Measurements from ENCODE around the gene EIF4G1.
A peak's percentile ranks its signal among the peaks of the same experiment; 100 is the strongest.

EIF4G1 gene

GRCh38 chr3:184299488-184300377, 14.7 kb upstream of the EIF4G1 start:
- WGBS: 17% methylated on average over 26 of the region's 29 CpGs
- Histone ChIP-seq H2BK120ac (ENCODE audit: low read depth, low read length) (no peak overlapping the region), H3K9ac (ENCODE audit: low read length) (peak overlapping the region; percentile 97), H3K79me1 (replicated peaks; ENCODE audit: low read length, poor library complexity, severe bottlenecking) (peaks cover 3% of the 10 kb centered on the region), H3K18ac (ENCODE audit: low read depth in 1 of 2, low read length in 2 of 2) (peak overlapping the region; percentile 73 to 82), H3K14ac (ENCODE audit: low read length in 2 of 2) (peak overlapping the region in 1 of 2 experiments; percentile 82), H3K4me3 (ENCODE audit: insufficient read depth in 1 of 2, low read depth in 1 of 2, low read length in 2 of 2) (peak overlapping the region; percentile 91 to 96), H3K4me1 (ENCODE audit: control insufficient read depth, insufficient read depth, low read depth, low read length) (peaks cover 3% of the 10 kb centered on the region), H4K8ac (ENCODE audit: low read length) (peak overlapping the region; percentile 53), H2BK12ac (ENCODE audit: low read length in 2 of 2) (peak overlapping the region in 1 of 2 experiments; percentile 15), H2AK5ac (ENCODE audit: low read length, severe bottlenecking) (peak overlapping the region; percentile 26), H3K4me2 (ENCODE audit: low read length, poor library complexity, severe bottlenecking) (peak overlapping the region; percentile 76), H4K91ac (ENCODE audit: low read length) (peak overlapping the region; percentile 76), H2BK15ac (ENCODE audit: low read depth, poor library complexity, severe bottlenecking) (peak overlapping the region; percentile 73), H3K27me3 (ENCODE audit: control insufficient read depth in 1 of 2, insufficient read depth in 1 of 2, low read length in 2 of 2) (peaks cover 0 to 2% of the 10 kb centered on the region in 2 experiments), H2BK5ac (ENCODE audit: low read depth, low read length, poor library complexity, severe bottlenecking) (peak overlapping the region; percentile 39), H3K4ac (ENCODE audit: low read depth in 1 of 2, low read length in 2 of 2) (peak overlapping the region in 1 of 2 experiments; percentile 87), H3K23ac (ENCODE audit: low read length in 2 of 2) (peak overlapping the region in 1 of 2 experiments; percentile 47), H3K27ac (ENCODE audit: low read length, poor library complexity, severe bottlenecking) (peak overlapping the region; percentile 75), H3K9me3 (ENCODE audit: control insufficient read depth, low read length) (no peaks in the 10 kb centered on the region), H2AFZ (ENCODE audit: low read depth, low read length) (peak overlapping the region; percentile 76), H3K36me3 (ENCODE audit: control insufficient read depth in 1 of 2, insufficient read depth in 2 of 2, low read depth in 1 of 2, low read length in 2 of 2) (peaks cover 32 to 46% of the 10 kb centered on the region in 2 experiments)
- peak; percentile 79 for DNase-seq

DNA sequence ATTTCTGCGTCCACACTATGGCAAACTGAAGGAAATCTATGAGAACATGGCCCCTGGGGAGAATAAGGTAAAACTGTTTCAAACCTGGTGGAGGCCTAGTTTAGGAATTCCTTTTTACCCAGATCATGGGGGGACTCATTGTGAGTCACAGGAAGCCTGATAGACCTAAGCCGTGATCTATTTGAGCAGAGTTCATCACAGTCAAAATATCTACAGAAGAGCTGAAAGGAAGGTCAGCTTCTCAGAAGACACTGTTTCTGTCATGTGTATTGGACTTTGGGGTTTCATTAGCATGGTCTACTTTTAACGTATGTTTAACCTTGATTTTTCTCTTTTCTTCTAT, 14.1 kb upstream of the EIF4G1 start:
- Histone ChIP-seq H4K91ac (ENCODE audit: low read length) (no peak overlapping the region), H2BK120ac (ENCODE audit: low read depth, low read length) (no peak overlapping the region), H3K36me3 (ENCODE audit: control insufficient read depth in 1 of 2, insufficient read depth in 2 of 2, low read depth in 1 of 2, low read length in 2 of 2) (peaks cover 32 to 52% of the 10 kb centered on the region in 2 experiments), H3K9me3 (ENCODE audit: control insufficient read depth, low read length) (no peaks in the 10 kb centered on the region), H3K23ac (ENCODE audit: low read length in 2 of 2) (no peak overlapping the region), H3K27ac (ENCODE audit: low read length, poor library complexity, severe bottlenecking) (peak overlapping the region; percentile 75), H2BK12ac (ENCODE audit: low read length in 2 of 2) (no peak overlapping the region), H4K8ac (ENCODE audit: low read length) (no peak overlapping the region), H3K4me3 (ENCODE audit: insufficient read depth in 1 of 2, low read depth in 1 of 2, low read length in 2 of 2) (peak overlapping the region in 1 of 2 experiments; percentile 96), H2AFZ (ENCODE audit: low read depth, low read length) (no peak overlapping the region), H2AK5ac (ENCODE audit: low read length, severe bottlenecking) (no peak overlapping the region), H3K79me1 (replicated peaks; ENCODE audit: low read length, poor library complexity, severe bottlenecking) (peaks cover 3% of the 10 kb centered on the region), H2BK5ac (ENCODE audit: low read depth, low read length, poor library complexity, severe bottlenecking) (no peak overlapping the region), H3K9ac (ENCODE audit: low read length) (peak overlapping the region; percentile 97), H3K4ac (ENCODE audit: low read depth in 1 of 2, low read length in 2 of 2) (no peak overlapping the region), H3K18ac (ENCODE audit: low read depth in 1 of 2, low read length in 2 of 2) (no peak overlapping the region), H3K4me1 (ENCODE audit: control insufficient read depth, insufficient read depth, low read depth, low read length) (peaks cover 3% of the 10 kb centered on the region), H2BK15ac (ENCODE audit: low read depth, poor library complexity, severe bottlenecking) (no peak overlapping the region), H3K27me3 (ENCODE audit: control insufficient read depth in 1 of 2, insufficient read depth in 1 of 2, low read length in 2 of 2) (no peaks in the 10 kb centered on the region), H3K14ac (ENCODE audit: low read length in 2 of 2) (no peak overlapping the region), H3K4me2 (ENCODE audit: low read length, poor library complexity, severe bottlenecking) (peak overlapping the region; percentile 76)
- WGBS: 34% methylated on average over 3 of the region's 3 CpGs
- DNase-seq: peak; percentile 49

- Histone ChIP-seq H3K27me3 (ENCODE audit: control insufficient read depth in 1 of 2, insufficient read depth in 1 of 2, low read length in 2 of 2) (no peaks in the 10 kb centered on the region), H3K4me2 (ENCODE audit: low read length, poor library complexity, severe bottlenecking) (no peak overlapping the region), H3K23ac (ENCODE audit: low read length in 2 of 2) (no peak overlapping the region), H3K9ac (ENCODE audit: low read length) (no peak overlapping the region), H3K4ac (ENCODE audit: low read depth in 1 of 2, low read length in 2 of 2) (no peak overlapping the region), H4K91ac (ENCODE audit: low read length) (no peak overlapping the region), H3K14ac (ENCODE audit: low read length in 2 of 2) (no peak overlapping the region), H3K18ac (ENCODE audit: low read depth in 1 of 2, low read length in 2 of 2) (no peak overlapping the region), H2AK5ac (ENCODE audit: low read length, severe bottlenecking) (no peak overlapping the region), H3K9me3 (ENCODE audit: control insufficient read depth, low read length) (no peaks in the 10 kb centered on the region), H2BK12ac (ENCODE audit: low read length in 2 of 2) (no peak overlapping the region), H3K4me1 (ENCODE audit: control insufficient read depth, insufficient read depth, low read depth, low read length) (peaks cover 3% of the 10 kb centered on the region), H4K8ac (ENCODE audit: low read length) (no peak overlapping the region), H3K4me3 (ENCODE audit: insufficient read depth in 1 of 2, low read depth in 1 of 2, low read length in 2 of 2) (no peak overlapping the region), H2BK120ac (ENCODE audit: low read depth, low read length) (no peak overlapping the region), H3K36me3 (ENCODE audit: control insufficient read depth in 1 of 2, insufficient read depth in 2 of 2, low read depth in 1 of 2, low read length in 2 of 2) (peaks cover 75 to 90% of the 10 kb centered on the region in 2 experiments), H2AFZ (ENCODE audit: low read depth, low read length) (no peak overlapping the region), H2BK15ac (ENCODE audit: low read depth, poor library complexity, severe bottlenecking) (no peak overlapping the region), H3K79me1 (replicated peaks; ENCODE audit: low read length, poor library complexity, severe bottlenecking) (peaks cover 17% of the 10 kb centered on the region), H2BK5ac (ENCODE audit: low read depth, low read length, poor library complexity, severe bottlenecking) (no peak overlapping the region), H3K27ac (ENCODE audit: low read length, poor library complexity, severe bottlenecking) (no peak overlapping the region)
- 90% methylated on average over 1 of the region's 1 CpG for WGBS
- DNase-seq: peak; percentile 11
Measured at GRCh38 chr3:184305577-184305976, 8.8 kb upstream of the EIF4G1 start.

- DNase-seq: no peak
- H3K4me3 ChIP-seq (ENCODE audit: insufficient read depth in 1 of 2, low read depth in 1 of 2, low read length in 2 of 2): no peak overlapping the region
- no peak overlapping the region for H2AK5ac ChIP-seq (ENCODE audit: low read length, severe bottlenecking)
- H3K27me3 ChIP-seq (ENCODE audit: control insufficient read depth in 1 of 2, insufficient read depth in 1 of 2, low read length in 2 of 2): no peaks in the 10 kb centered on the region
- H3K9ac ChIP-seq (ENCODE audit: low read length): no peak overlapping the region
- 95% methylated on average over 4 of the region's 4 CpGs for WGBS
- no peak overlapping the region for H3K14ac ChIP-seq (ENCODE audit: low read length in 2 of 2)
- H3K36me3 ChIP-seq (ENCODE audit: control insufficient read depth in 1 of 2, insufficient read depth in 2 of 2, low read depth in 1 of 2, low read length in 2 of 2): peaks cover 73 to 82% of the 10 kb centered on the region in 2 experiments
- H3K4ac ChIP-seq (ENCODE audit: low read depth in 1 of 2, low read length in 2 of 2): no peak overlapping the region
- H3K18ac ChIP-seq (ENCODE audit: low read depth in 1 of 2, low read length in 2 of 2): no peak overlapping the region
- H2BK5ac ChIP-seq (ENCODE audit: low read depth, low read length, poor library complexity, severe bottlenecking): no peak overlapping the region
- no peak overlapping the region for H2BK15ac ChIP-seq (ENCODE audit: low read depth, poor library complexity, severe bottlenecking)
- no peak overlapping the region for H2AFZ ChIP-seq (ENCODE audit: low read depth, low read length)
- no peak overlapping the region for H4K8ac ChIP-seq (ENCODE audit: low read length)
- no peak overlapping the region for H4K91ac ChIP-seq (ENCODE audit: low read length)
- H3K79me1 ChIP-seq (replicated peaks; ENCODE audit: low read length, poor library complexity, severe bottlenecking): peaks cover 17% of the 10 kb centered on the region
- H3K4me2 ChIP-seq (ENCODE audit: low read length, poor library complexity, severe bottlenecking): no peak overlapping the region
- no peak overlapping the region for H3K27ac ChIP-seq (ENCODE audit: low read length, poor library complexity, severe bottlenecking)
- H3K9me3 ChIP-seq (ENCODE audit: control insufficient read depth, low read length): no peaks in the 10 kb centered on the region
- H2BK120ac ChIP-seq (ENCODE audit: low read depth, low read length): no peak overlapping the region
- H2BK12ac ChIP-seq (ENCODE audit: low read length in 2 of 2): no peak overlapping the region
- peaks cover 2% of the 10 kb centered on the region for H3K4me1 ChIP-seq (ENCODE audit: control insufficient read depth, insufficient read depth, low read depth, low read length)
- H3K23ac ChIP-seq (ENCODE audit: low read length in 2 of 2): no peak overlapping the region
Measured at GRCh38 chr3:184306341-184306972, 7.9 kb upstream of the EIF4G1 start.

Measured in mesenchymal stem cell (in vitro differentiated cells and primary cell).